Activated T-cell treated with anti-CD3 and anti-CD28 coated beads for 4 hours (primary cell): ENCODE measurements around the gene MTHFR.
A peak's percentile ranks its signal among the peaks of the same experiment; 100 is the strongest.

ENCODE experiments used
- DNase-seq: peaks from one replicate; pipeline ENCODE4 v3.0.0-alpha.2; 2020

Gene MTHFR

GRCh38 chr1:11752359-11753088, 53.2 kb downstream of the MTHFR start:
- DNase-seq = no peak

- no peak for DNase-seq
Observed at GRCh38 chr1:11751087-11751486, 54.7 kb downstream of the MTHFR start.

GRCh38 chr1:11749996-11750395, 55.8 kb downstream of the MTHFR start:
- DNase-seq = no peak

- no peak for DNase-seq
Observed at GRCh38 chr1:11749203-11749689, 56.5 kb downstream of the MTHFR start.

- DNase-seq = no peak
Observed at GRCh38 chr1:11748294-11749202, 57.2 kb downstream of the MTHFR start.

GRCh38 chr1:11746795-11747487, 58.8 kb downstream of the MTHFR start:
- DNase-seq = no peak

GRCh38 chr1:11746092-11746491, 59.7 kb downstream of the MTHFR start:
- no peak for DNase-seq

GRCh38 chr1:11744287-11744686, 61.5 kb downstream of the MTHFR start:
- no peak for DNase-seq

GRCh38 chr1:11741919-11742558, 63.7 kb downstream of the MTHFR start:
- DNase-seq = no peak

- no peak for DNase-seq
Observed at GRCh38 chr1:11741482-11741881, 64.3 kb downstream of the MTHFR start.

GRCh38 chr1:11740258-11741192, 65.2 kb downstream of the MTHFR start:
- DNase-seq = no peak

GRCh38 chr1:11738783-11739182, 67.0 kb downstream of the MTHFR start:
- no peak for DNase-seq

- DNase-seq = no peak
Observed at GRCh38 chr1:11738096-11738495, 67.7 kb downstream of the MTHFR start.

- DNase-seq = no peak
Observed at GRCh38 chr1:11736746-11737639, 68.8 kb downstream of the MTHFR start.

GRCh38 chr1:11735854-11736745, 69.7 kb downstream of the MTHFR start, which contains the start of gene AGTRAP:
Gene AGTRAP (plus strand): TSS chr1:11736136. CDS start chr1:11736209, 73 bp downstream.
- DNase-seq = peak; percentile 71
